H9 (cell line): ENCODE measurements around the gene EIF2D. TPM values are rescaled to one million over a fixed set of nuclear protein-coding genes. Genes with fewer than 3 reads are reported as not detected.

ENCODE experiments used
- DNase-seq: peaks from one replicate; pipeline ENCODE4 v3.0.0-alpha.2; 2017
- H2AFZ ChIP-seq: one replicate; pipeline ENCODE4 v1.6.1; 2013; ENCODE audit warnings: mild to moderate bottlenecking, low read length, control low read depth, moderate library complexity
- H2AK5ac ChIP-seq: 2 replicates; pipeline ENCODE4 v1.6.1; 2013; ENCODE audit warnings: low read length, control low read depth, mixed read lengths; ENCODE audit not compliant: insufficient read length
- H2BK120ac ChIP-seq: one replicate; pipeline ENCODE4 v1.6.1; 2013; ENCODE audit warnings: low read depth, mild to moderate bottlenecking, low read length, control low read depth, inconsistent platforms; ENCODE audit not compliant: poor library complexity, severe bottlenecking
- H2BK12ac ChIP-seq: 2 replicates; pipeline ENCODE4 v1.6.1; 2013; ENCODE audit warnings: low read length, control low read depth, mixed read lengths, low read depth; ENCODE audit not compliant: insufficient read length
- H2BK15ac ChIP-seq: 2 replicates; pipeline ENCODE4 v1.6.1; 2013; ENCODE audit warnings: low read depth, low read length, control low read depth
- H2BK20ac ChIP-seq: one replicate; pipeline ENCODE4 v1.6.1; 2013; ENCODE audit warnings: low read depth, mild to moderate bottlenecking, low read length, control low read depth, inconsistent platforms; ENCODE audit not compliant: poor library complexity, severe bottlenecking
- H2BK5ac ChIP-seq: 2 replicates; pipeline ENCODE4 v1.6.1; 2013; ENCODE audit warnings: low read length, control low read depth, mixed read lengths; ENCODE audit not compliant: insufficient read length
- H3K14ac ChIP-seq: 2 replicates; pipeline ENCODE4 v1.6.1; 2013; ENCODE audit warnings: low read length, control low read depth; ENCODE audit not compliant: insufficient read depth
- H3K18ac ChIP-seq: 2 replicates; pipeline ENCODE4 v1.6.1; 2013; ENCODE audit warnings: low read depth, mild to moderate bottlenecking, mixed read lengths, low read length, control low read depth; ENCODE audit not compliant: insufficient read length
- H3K23ac ChIP-seq: 2 replicates; pipeline ENCODE4 v1.6.1; 2013; ENCODE audit warnings: low read length, control low read depth, mixed read lengths, low read depth; ENCODE audit not compliant: insufficient read length
- H3K23me2 ChIP-seq: 2 replicates; pipeline ENCODE4 v1.6.1; 2013; ENCODE audit warnings: low read depth, mild to moderate bottlenecking, mixed read lengths, low read length, control low read depth; ENCODE audit not compliant: insufficient read length, poor library complexity, severe bottlenecking
- H3K27ac ChIP-seq: 2 replicates; pipeline ENCODE4 v1.5.1; 2013; ENCODE audit warnings: low read length, control low read depth, mixed read lengths, low read depth; ENCODE audit not compliant: insufficient read length
- H3K27me3 ChIP-seq: 2 replicates; pipeline ENCODE4 v1.6.1; 2013; ENCODE audit warnings: low read length, control low read depth, inconsistent platforms; ENCODE audit not compliant: insufficient read depth
- H3K4ac ChIP-seq: 2 replicates; pipeline ENCODE4 v1.6.1; 2013; ENCODE audit warnings: low read depth, mild to moderate bottlenecking, control low read depth, inconsistent platforms, low read length, moderate library complexity
- H3K4me1 ChIP-seq: 2 replicates; pipeline ENCODE4 v1.6.1; 2013; ENCODE audit warnings: low read length, control low read depth, inconsistent platforms; ENCODE audit not compliant: insufficient read depth
- H3K4me2 ChIP-seq: 2 replicates; pipeline ENCODE4 v1.6.1; 2013; ENCODE audit warnings: low read length, control low read depth, mixed read lengths; ENCODE audit not compliant: insufficient read length, insufficient read depth
- H3K56ac ChIP-seq: 2 replicates; pipeline ENCODE4 v1.6.1; 2013; ENCODE audit warnings: low read depth, mild to moderate bottlenecking, mixed read lengths, low read length, control low read depth; ENCODE audit not compliant: insufficient read length
- H3K79me1 ChIP-seq: 2 replicates; pipeline ENCODE4 v1.6.1; 2013; ENCODE audit warnings: low read depth, mild to moderate bottlenecking, moderate library complexity, low read length, control low read depth, inconsistent platforms; ENCODE audit not compliant: insufficient read depth, poor library complexity, severe bottlenecking
- H3K79me2 ChIP-seq: 2 replicates; pipeline ENCODE4 v1.6.1; 2013; ENCODE audit warnings: low read length, control low read depth, inconsistent platforms; ENCODE audit not compliant: insufficient read depth
- H3K9ac ChIP-seq: 2 replicates; pipeline ENCODE4 v1.6.1; 2013; ENCODE audit warnings: low read length, control low read depth, mixed read lengths; ENCODE audit not compliant: insufficient read length; ENCODE audit errors: extremely low read depth
- H3K9me3 ChIP-seq: one replicate; pipeline ENCODE4 v1.6.1; 2013; ENCODE audit warnings: low read depth, low read length, inconsistent platforms; ENCODE audit not compliant: control insufficient read depth
- H3T11ph ChIP-seq: one replicate; pipeline ENCODE4 v1.6.1; 2013; ENCODE audit warnings: mild to moderate bottlenecking, low read length, control low read depth, inconsistent platforms
- H4K20me1 ChIP-seq: one replicate; pipeline ENCODE4 v1.6.1; 2013; ENCODE audit not compliant: control insufficient read depth, insufficient read length, insufficient read depth
- H4K5ac ChIP-seq: 2 replicates; pipeline ENCODE4 v1.6.1; 2013; ENCODE audit warnings: low read depth, mild to moderate bottlenecking, mixed read lengths, low read length, control low read depth; ENCODE audit not compliant: insufficient read length
- H4K8ac ChIP-seq: replicated peaks from 2 replicates; pipeline ENCODE4 v1.6.1; 2013; ENCODE audit warnings: low read length, control low read depth, mixed read lengths, low read depth; ENCODE audit not compliant: insufficient read length
- H4K91ac ChIP-seq: 2 replicates; pipeline ENCODE4 v1.6.1; 2013; ENCODE audit warnings: low read depth, mild to moderate bottlenecking, moderate library complexity, mixed read lengths, low read length, control low read depth; ENCODE audit not compliant: insufficient read length
- H3K27ac Mint-ChIP-seq, 3 experiments: 2 replicates in 2 of 3; 3 replicates in 1 of 3; pipeline ENCODE4 v1.8.0; 2020 to 2021; ENCODE audit warnings: mixed read lengths in 3 of 3, mild to moderate bottlenecking in 1 of 3, moderate library complexity in 1 of 3
- H3K27me3 Mint-ChIP-seq: 2 replicates; pipeline ENCODE4 v1.8.0; 2021; ENCODE audit warnings: low read depth, mild to moderate bottlenecking, moderate library complexity, mixed read lengths
- H3K36me3 Mint-ChIP-seq, 3 experiments: 2 replicates in 2 of 3; 3 replicates in 1 of 3; pipeline ENCODE4 v1.8.0; 2020 to 2021; ENCODE audit warnings: low read depth in 3 of 3, mixed read lengths in 3 of 3; ENCODE audit not compliant: insufficient read depth in 1 of 3
- H3K4me1 Mint-ChIP-seq, 2 experiments: 2 replicates each; pipeline ENCODE4 v1.8.0; 2020; ENCODE audit warnings: mixed read lengths in 2 of 2
- H3K4me3 Mint-ChIP-seq, 2 experiments: 2 replicates in 1 of 2; 3 replicates in 1 of 2; pipeline ENCODE4 v1.8.0; 2020 to 2021; ENCODE audit warnings: mild to moderate bottlenecking in 2 of 2, mixed read lengths in 2 of 2, moderate library complexity in 1 of 2
- H3K9me3 Mint-ChIP-seq, 2 experiments: 2 replicates in 1 of 2; 3 replicates in 1 of 2; pipeline ENCODE4 v1.8.0; 2020; ENCODE audit warnings: mild to moderate bottlenecking in 2 of 2, mixed read lengths in 2 of 2, moderate library complexity in 1 of 2
- CTCF ChIP-seq: fragments of 200-600 bp; sonication (generic); conservative IDR thresholded peaks from 3 replicates; pipeline ENCODE4 v1.8.0; 2021; ENCODE audit warnings: antibody characterized with exemption, mild to moderate bottlenecking
- WGBS: extraction: QIAGEN DNeasy Blood & Tissue Kit; methylation state at CpG from one replicate; pipeline ENCODE4 v1.1.7; 2013; ENCODE audit warnings: missing lambda C conversion rate, low lambda C conversion rate, mixed read lengths; ENCODE audit not compliant: insufficient read length; ENCODE audit errors: extremely low coverage; 5-methylcytosine and 5-hydroxymethylcytosine counted together
- total RNA-seq: library from RNA; stranded (reverse); gene quantifications from 2 replicates; pipeline ENCODE4 v1.2.1, GENCODE V29; 2021

The EIF2D gene
- total RNA-seq, 1 experiment from 2014 or later = 35.8 TPM

DNA sequence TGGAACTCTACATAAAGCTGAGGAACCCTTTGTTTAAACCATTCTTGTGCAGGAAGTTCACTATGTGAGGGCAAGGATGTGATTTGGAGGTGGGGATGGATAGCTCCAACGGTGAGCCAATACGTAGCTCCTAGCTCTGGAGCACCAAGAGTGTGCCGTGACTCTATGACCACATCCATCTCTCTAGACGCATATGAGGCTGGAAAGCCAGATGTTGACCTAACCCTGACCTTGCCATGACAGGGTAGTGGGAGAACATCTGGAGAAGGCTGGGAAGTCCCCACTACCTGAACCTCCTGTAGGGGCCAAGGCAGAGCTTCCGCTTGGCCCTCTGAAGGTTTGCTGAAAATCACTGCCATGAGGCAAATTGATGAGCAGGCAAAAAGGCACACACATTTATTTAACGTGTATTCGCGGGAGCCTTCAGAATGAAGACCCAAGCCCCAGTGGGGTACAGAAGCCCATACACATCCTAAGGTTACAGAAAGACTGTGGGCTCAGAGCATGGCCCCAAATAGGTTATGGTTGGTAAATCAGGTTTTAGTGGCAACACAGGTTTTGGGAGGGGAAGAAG lies 43.4 kb downstream of the EIF2D start:
- Histone ChIP-seq H3K27me3 (no peaks in the 10 kb centered on the region), H3K4ac (no peak overlapping the region), H2BK120ac (no peak overlapping the region), H3K23ac (no peak overlapping the region), H2BK5ac (no peak overlapping the region), H3K4me1 (peaks cover 2% of the 10 kb centered on the region; the same call in 1 of the 2 replicates), H4K91ac (no peak overlapping the region), H3K14ac (no peak overlapping the region), H2AFZ (no peak overlapping the region), H2BK15ac (no peak overlapping the region), H3K27ac (no peak overlapping the region), H3K79me2 (no peaks in the 10 kb centered on the region), H4K5ac (no peak overlapping the region), H4K20me1 (no peaks in the 10 kb centered on the region), H3K4me2 (no peak overlapping the region), H3T11ph (no peak overlapping the region), H2AK5ac (no peak overlapping the region), H2BK20ac (no peak overlapping the region), H3K9ac (no peak overlapping the region), H3K23me2 (no peaks in the 10 kb centered on the region), H3K79me1 (no peaks in the 10 kb centered on the region), H2BK12ac (no peak overlapping the region), H3K9me3 (no peaks in the 10 kb centered on the region), H4K8ac (no peak overlapping the region), H3K56ac (no peak overlapping the region), H3K18ac (no peak overlapping the region)
- no peak overlapping the region for H3K4me3 Mint-ChIP-seq
- no peak for DNase-seq
- H3K9me3 Mint-ChIP-seq = no peaks in the 10 kb centered on the region
- no CpG with 5 or more reads among the region's 8 CpGs for WGBS
- TF ChIP-seq CTCF = no peak
- H3K36me3 Mint-ChIP-seq = no peaks in the 10 kb centered on the region
- H3K4me1 Mint-ChIP-seq = peaks cover 12 to 16% of the 10 kb centered on the region in 2 experiments
- peaks cover 23% of the 10 kb centered on the region for H3K27me3 Mint-ChIP-seq
- no peak overlapping the region for H3K27ac Mint-ChIP-seq
